ENCODE results near the gene TOP3B. TPM values are rescaled to one million over a fixed set of nuclear protein-coding genes. Genes with fewer than 3 reads are reported as not detected.

The TOP3B gene
- total and polyA plus RNA-seq, 9 of the 15 experiments (the other 6 are each of a cell fraction or from before 2014, with no cell fraction given) = 3.0 to 188 (median 112) TPM

- TF ChIP-seq CUX1 (CRISPR knock-in tag; IDR thresholded peaks at IDR 0.05) (no peak), E4F1 (CRISPR knock-in tag; IDR thresholded peaks at IDR 0.05; ENCODE audit: borderline replicate concordance) (no peak), EP300 (IDR thresholded peaks at IDR 0.05; ENCODE audit: low read length) (no peak), ZFP36 (IDR thresholded peaks at IDR 0.05; ENCODE audit: low read depth, low read length, partially characterized antibody) (no peak), KLF1 (tag; IDR thresholded peaks at IDR 0.05) (peak; percentile 69), ZNF354B (CRISPR knock-in tag; IDR thresholded peaks at IDR 0.05) (no peak), ETS1 (conservative IDR thresholded peaks at IDR 0.05; ENCODE audit: control insufficient read depth, low read depth, low read length) (peak; percentile 23), KLF16 (IDR thresholded peaks at IDR 0.05) (no peak), FOXM1 (IDR thresholded peaks at IDR 0.05; ENCODE audit: low read depth) (no peak), FOXM1 (CRISPR knock-in tag; IDR thresholded peaks at IDR 0.05; ENCODE audit: low read depth) (no peak), ZZZ3 (IDR thresholded peaks at IDR 0.05) (no peak), MNT (conservative IDR thresholded peaks at IDR 0.05) (no peak), ELF1 (tag; IDR thresholded peaks at IDR 0.05) (no peak)
Measured at GRCh38 chr22:21917181-21917958, 65.2 kb downstream of the TOP3B start (continued).
